ENCODE data around the gene IFT80. TPM values are rescaled to one million over a fixed set of nuclear protein-coding genes. Genes with fewer than 3 reads are reported as not detected.

The IFT80 gene
- total and polyA plus RNA-seq, 3 experiments from 2014 or later: 3.0 to 12.9 (median 9.4) TPM

Other genes with a start within 250 kb of the IFT80 start
- not detected for gene C3orf80, start 173.8 kb downstream of the IFT80 start, total RNA-seq
- not detected for gene C3orf80, start 173.8 kb downstream of the IFT80 start, polyA plus RNA-seq
- 100 to 1,000 TPM; 120 to 123 TPM for gene SMC4, start 425 bp upstream of the IFT80 start, total RNA-seq
- gene SMC4, start 425 bp upstream of the IFT80 start, polyA plus RNA-seq: 45.0 TPM
- gene TRIM59, start 50.6 kb upstream of the IFT80 start, total RNA-seq: 10 to 100 TPM; 30.7 to 31.4 TPM
- 25.1 TPM for gene TRIM59, start 50.6 kb upstream of the IFT80 start, polyA plus RNA-seq
- gene KPNA4, start 166.3 kb upstream of the IFT80 start, total RNA-seq: 10 to 100 TPM; 72.7 to 86.5 TPM
- gene KPNA4, start 166.3 kb upstream of the IFT80 start, polyA plus RNA-seq: 10.3 TPM